K562 (cell line): ENCODE data around the gene LCN12. TPM values are rescaled to one million over a fixed set of nuclear protein-coding genes. Genes with fewer than 3 reads are reported as not detected.

Experiments used
- CREB5 ChIP-seq: fragments of 250-450 bp; sonication (Bioruptor Pico); IDR thresholded peaks from 2 replicates; pipeline ENCODE4 v1.5.0; 2020; ENCODE audit warnings: mild to moderate bottlenecking
- GABPA ChIP-seq: fragments of 200-800 bp; sonication (Bioruptor generic); conservative IDR thresholded peaks from 2 replicates; pipeline ENCODE4 v1.6.1; 2016; ENCODE audit warnings: low read depth, missing genetic modification characterization, missing compliant biosample characterization
- HDAC6 ChIP-seq: IDR thresholded peaks from 2 replicates; pipeline ENCODE4 v1.6.1; 2012; ENCODE audit warnings: low read depth, mild to moderate bottlenecking, control low read depth, inconsistent platforms, low read length, moderate library complexity
- ID3 ChIP-seq, 2 experiments: fragments of 250-450 bp in 1 of 2; fragments of 450-650 bp in 1 of 2; sonication (Bioruptor Pico) in 1 of 2; IDR thresholded peaks; 2 replicates each; pipeline versions ENCODE4 v1.6.1 to v1.8.0; 2016 to 2021; ENCODE audit warnings: mild to moderate bottlenecking in 2 of 2, moderate library complexity in 2 of 2, missing compliant biosample characterization in 1 of 2, missing genetic modification characterization in 1 of 2
- KDM2B ChIP-seq: fragments of 250-450 bp; sonication (Bioruptor Pico); IDR thresholded peaks from 2 replicates; pipeline ENCODE4 v1.8.0; 2021; ENCODE audit warnings: mild to moderate bottlenecking, moderate library complexity
- MAZ ChIP-seq, 2 experiments: fragments of 450-650 bp in 1 of 2; sonication (generic) in 1 of 2; formaldehyde crosslinking; IDR thresholded peaks in 1 of 2; conservative IDR thresholded peaks in 1 of 2; 2 replicates each; pipeline versions ENCODE4 v1.4.0 to v1.5.0; 2020; ENCODE audit warnings: mild to moderate bottlenecking in 1 of 2, missing genetic modification reagents in 1 of 2
- PHF21A ChIP-seq: fragments of 450-650 bp; IDR thresholded peaks from 2 replicates; pipeline ENCODE4 v1.6.1; 2017; ENCODE audit warnings: low read depth, borderline replicate concordance
- RNF219 ChIP-seq: fragments of 250-450 bp; sonication (Bioruptor Pico); IDR thresholded peaks from 2 replicates; pipeline ENCODE4 v1.5.0; 2022; ENCODE audit warnings: mild to moderate bottlenecking
- RUNX1 ChIP-seq: sonication (generic); IDR thresholded peaks from 2 replicates; pipeline ENCODE4 v1.6.1; 2016; ENCODE audit warnings: antibody characterized with exemption, low read depth
- SIN3A ChIP-seq, 2 experiments: fragments of 150-350 bp in 1 of 2; IDR thresholded peaks; 2 replicates each; pipeline ENCODE4 v1.6.1; 2011 to 2016; ENCODE audit warnings: borderline replicate concordance in 2 of 2, low read depth in 2 of 2, low read length in 2 of 2, mild to moderate bottlenecking in 2 of 2, moderate library complexity in 2 of 2; ENCODE audit not compliant: control insufficient read depth in 1 of 2
- TBL1XR1 ChIP-seq, 2 experiments: IDR thresholded peaks; 2 replicates each; pipeline ENCODE4 v1.6.1; 2012; ENCODE audit warnings: improper control_type of control experiment in 2 of 2, low read length in 2 of 2, mild to moderate bottlenecking in 1 of 2
- TRIM24 ChIP-seq, 2 experiments: fragments of 450-650 bp; IDR thresholded peaks; 2 replicates each; pipeline ENCODE4 v1.6.1; 2016
- VEZF1 ChIP-seq: fragments of 200-800 bp; sonication (Bioruptor generic); IDR thresholded peaks from 2 replicates; pipeline ENCODE4 v1.6.1; 2017; ENCODE audit warnings: missing genetic modification characterization, missing compliant biosample characterization
- ZNF436 ChIP-seq: fragments of 250-450, 450-650 bp; sonication (Bioruptor Pico); formaldehyde crosslinking; IDR thresholded peaks from 2 replicates; pipeline ENCODE4 v1.7.0; 2020; ENCODE audit warnings: mild to moderate bottlenecking
- ZNF449 ChIP-seq: fragments of 250-450 bp; sonication (Bioruptor Pico); IDR thresholded peaks from 2 replicates; pipeline ENCODE4 v1.8.0; 2022; ENCODE audit warnings: moderate library complexity, mild to moderate bottlenecking, inconsistent platforms
- ZNF583 ChIP-seq: fragments of 250-450 bp; sonication (Bioruptor Pico); IDR thresholded peaks from 2 replicates; pipeline ENCODE4 v1.4.0; 2020
- polyA plus RNA-seq, 8 experiments: library from polyadenylated mRNA; depleted of rRNA in 4 of 8; stranded (reverse) in 5 of 8; unstranded in 3 of 8; fragments of >200 nt; fragmentation: Nextera tagmentation in 2 of 8; fragmentation: Illumina TruSeq in 1 of 8; extraction: Ambion mirVana in 2 of 8; extraction: Trizol in 1 of 8; gene quantifications; 2 replicates each; pipeline versions ENCODE4 v1.2.1 to v1.2.3, GENCODE V29; 2011 to 2014; ENCODE audit warnings: inconsistent platforms in 1 of 8, missing spikeins in 1 of 8
- total RNA-seq, 7 experiments: library from RNA; depleted of rRNA in 6 of 7; stranded (reverse); fragments of >200 nt in 6 of 7; fragmentation: Illumina TruSeq in 2 of 7; extraction: Trizol in 2 of 7; gene quantifications; 2 replicates each; pipeline versions ENCODE4 v1.2.1 to v1.2.3, GENCODE V29; 2011 to 2021; ENCODE audit warnings: low replicate concordance in 1 of 7

LCN12 gene
- total and polyA plus RNA-seq, 9 of the 15 experiments (the other 6 are each of a cell fraction or from before 2014, with no cell fraction given), result 0.05 TPM; not detected in 8

- TF ChIP-seq HDAC6 (no peak), MAZ (CRISPR knock-in tag; conservative IDR thresholded peaks at IDR 0.05 in 1 of 2, IDR thresholded peaks at IDR 0.05 in 1 of 2) (peak; percentile 23 to 67; a peak in 2 of 4 replicates), VEZF1 (peak; percentile 81), ZNF449 (CRISPR knock-in tag) (no peak), PHF21A (peak; percentile 97), CREB5 (CRISPR knock-in tag) (no peak), GABPA (tag) (no peak), TBL1XR1 (IDR thresholded peaks at IDR 0.05; ENCODE audit: low read length in 2 of 2) (no peak), KDM2B (CRISPR knock-in tag) (no peak), RUNX1 (no peak), ZNF583 (CRISPR knock-in tag) (no peak), TRIM24 (IDR thresholded peaks at IDR 0.05) (peak in 1 of 2 experiments; percentile 48; a peak in 2 of 4 replicates), ID3 (CRISPR knock-in tag; IDR thresholded peaks at IDR 0.05) (no peak), ID3 (tag; IDR thresholded peaks at IDR 0.05) (no peak), SIN3A (IDR thresholded peaks at IDR 0.05; ENCODE audit: borderline replicate concordance in 2 of 2, control insufficient read depth in 1 of 2, low read depth in 2 of 2, low read length in 2 of 2) (peak in 1 of 2 experiments; percentile 19; a peak in 1 of 4 replicates), RNF219 (CRISPR knock-in tag) (no peak), ZNF436 (CRISPR knock-in tag) (no peak)
These were observed 26.2 kb downstream of the LCN12 start (continued) for GRCh38 chr9:136978073-136978864.
